Activated CD4-positive, alpha-beta T cell treated with anti-CD3 and anti-CD28 coated beads, Interleukin-2, amount 10 ng/mL, durations not matched to agents 7 days and 5 days (primary cell): ENCODE measurements around the gene PATZ1. TPM values are rescaled to one million over a fixed set of nuclear protein-coding genes. Genes with fewer than 3 reads are reported as not detected.

Source experiments
- total RNA-seq, 2 experiments: library from RNA; stranded (reverse); gene quantifications; one replicate each; pipeline ENCODE4 v1.2.3, GENCODE V29; 2021

The PATZ1 gene
- total RNA-seq, 2 experiments from 2014 or later: 31.6 to 32.7 TPM

Other genes with a start within 250 kb of the PATZ1 start
- gene SELENOM, start 238.8 kb downstream of the PATZ1 start, total RNA-seq: 1 to 10 TPM; 2.1 to 2.2 TPM
- gene INPP5J, start 223.4 kb downstream of the PATZ1 start, total RNA-seq: not detected
- not detected for gene PLA2G3, start 205.8 kb downstream of the PATZ1 start, total RNA-seq
- 10 to 100 TPM; 19.7 to 20.4 TPM for gene RNF185, start 186.2 kb downstream of the PATZ1 start, total RNA-seq
- 10 to 100 TPM; 48.6 to 54.5 TPM for gene LIMK2, start 134.0 kb downstream of the PATZ1 start, total RNA-seq
- 10 to 100 TPM; 56.0 to 63.0 TPM for gene PIK3IP1, start 53.9 kb downstream of the PATZ1 start, total RNA-seq
- gene DRG1, start 53.3 kb upstream of the PATZ1 start, total RNA-seq: 10 to 100 TPM; 81.0 to 83.5 TPM
- 10 to 100 TPM; 34.5 to 41.5 TPM for gene EIF4ENIF1, start 143.5 kb upstream of the PATZ1 start, total RNA-seq
- gene SFI1, start 150.2 kb upstream of the PATZ1 start, total RNA-seq: 100 to 1,000 TPM; 174 to 183 TPM